Stimulated activated CD4-positive, alpha-beta T cell treated with anti-CD3 and anti-CD28 coated beads, Interleukin-2, amount 100 ng/mL, for 48 hours (primary cell): Measurements from ENCODE around the gene PTEN.

Source experiments
- DNase-seq, 2 donors: peaks; one replicate each; pipeline ENCODE4 v3.0.0-alpha.2; 2020

PTEN gene

DNA sequence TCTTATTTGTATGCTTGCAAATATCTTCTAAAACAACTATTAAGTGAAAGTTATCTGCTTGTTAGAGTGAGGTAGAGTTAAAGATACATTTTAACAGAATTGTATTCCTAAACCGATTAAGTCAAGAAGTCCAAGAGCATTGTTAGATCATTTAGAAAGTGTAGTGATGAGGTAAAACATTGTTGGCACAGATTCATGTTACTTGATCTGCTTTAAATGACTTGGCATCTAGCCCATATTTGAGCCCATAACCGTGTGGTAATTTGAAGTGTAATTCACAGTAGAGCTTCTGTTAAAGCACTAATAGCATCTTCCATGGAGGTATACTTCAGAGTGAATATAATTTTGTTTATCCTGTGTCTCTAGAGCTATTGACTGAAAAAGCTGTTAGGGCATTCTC lies 62.1 kb downstream of the PTEN start:
- DNase-seq, result no peak

DNA sequence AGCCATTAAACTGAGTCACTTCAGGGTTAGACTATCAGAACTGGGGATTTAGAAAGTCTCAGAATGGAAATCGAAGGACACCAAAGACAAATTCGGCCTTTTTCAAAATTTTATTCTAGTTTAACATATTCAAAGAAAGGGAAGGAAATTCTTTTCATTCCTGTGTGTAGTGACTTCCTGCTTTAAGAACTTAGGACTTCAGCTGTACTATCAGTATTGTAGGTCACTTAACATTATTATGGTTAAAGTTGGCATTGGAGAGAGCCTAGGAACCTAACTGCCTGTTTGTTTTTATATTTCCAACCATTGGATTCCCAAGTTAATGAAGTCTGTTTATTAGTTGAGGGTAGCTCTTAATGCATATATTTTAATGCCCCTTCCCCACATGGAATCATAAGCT lies 63.7 kb downstream of the PTEN start:
- DNase-seq, result no peak

DNA sequence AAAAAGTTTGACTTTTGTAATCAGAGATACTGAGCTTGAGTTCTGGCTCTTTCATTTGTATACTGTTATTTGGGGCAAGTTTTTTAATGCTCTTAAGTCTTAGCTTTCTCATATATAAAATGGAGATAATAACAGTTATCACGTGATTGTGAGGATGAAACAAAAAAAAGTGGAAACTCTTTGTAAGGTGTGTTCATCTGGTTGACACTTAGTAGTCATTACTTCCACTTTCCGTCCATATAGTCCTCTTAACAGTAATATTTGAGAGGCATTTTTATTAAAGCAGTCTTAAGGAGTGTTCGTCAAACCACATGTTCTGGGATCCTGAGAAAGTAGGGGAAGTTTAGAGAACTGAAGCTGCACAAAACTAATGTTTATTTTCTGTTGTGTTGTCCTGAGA lies 65.6 kb downstream of the PTEN start:
- no peak for DNase-seq

DNA sequence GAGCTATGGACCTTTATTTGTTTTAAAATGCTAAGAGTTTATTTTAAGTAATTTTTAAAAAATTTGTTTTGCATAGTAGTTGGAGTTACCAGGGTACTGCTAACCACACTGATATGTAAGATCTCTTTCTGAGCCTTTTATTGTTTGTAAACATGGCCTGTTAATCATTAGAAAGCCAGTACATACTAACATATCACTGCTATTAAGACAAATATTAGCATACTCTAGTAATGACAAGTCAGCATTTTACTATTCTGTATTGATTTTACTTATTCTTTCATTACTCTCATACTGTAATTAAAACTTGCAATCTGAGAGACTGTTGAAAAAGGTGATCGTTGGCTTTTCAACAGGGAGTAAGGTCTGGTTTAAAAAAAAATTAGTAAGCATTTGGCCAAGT lies 66.7 kb downstream of the PTEN start:
- no peak for DNase-seq

DNA sequence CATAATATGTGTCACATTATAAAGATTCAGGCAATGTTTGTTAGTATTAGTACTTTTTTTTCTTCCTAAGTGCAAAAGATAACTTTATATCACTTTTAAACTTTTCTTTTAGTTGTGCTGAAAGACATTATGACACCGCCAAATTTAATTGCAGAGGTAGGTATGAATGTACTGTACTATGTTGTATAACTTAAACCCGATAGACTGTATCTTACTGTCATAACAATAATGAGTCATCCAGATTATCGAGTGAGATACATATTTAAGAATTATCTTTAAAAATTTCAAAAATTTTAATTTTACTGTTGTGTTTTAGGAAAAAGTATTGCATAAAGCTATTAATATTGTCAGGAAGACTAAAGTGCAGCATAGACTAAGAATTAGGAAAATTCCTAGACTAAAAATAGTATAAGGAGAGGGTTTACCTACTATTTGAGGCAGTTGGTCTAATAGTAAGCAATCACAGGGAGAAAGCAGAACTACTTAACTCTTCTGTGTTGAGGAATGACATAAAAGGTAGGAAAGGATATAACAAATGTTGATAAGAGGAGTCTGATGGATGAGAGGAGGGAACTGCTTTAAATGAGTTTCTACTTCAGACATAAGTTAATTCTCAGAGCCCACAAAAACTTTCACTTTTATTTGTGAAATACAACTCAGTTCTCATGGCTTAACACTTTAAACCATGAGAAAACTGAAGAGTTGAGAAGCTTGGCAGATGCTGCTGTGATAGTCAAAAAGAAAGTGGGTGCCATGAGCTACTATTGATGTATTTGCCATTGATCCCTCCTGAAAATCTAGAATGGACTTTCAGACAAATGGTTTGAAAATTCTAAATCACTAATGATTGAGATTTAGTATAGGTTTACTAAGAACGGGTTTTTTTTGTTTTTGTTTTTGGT lies 67.8 kb downstream of the PTEN start:
- no peak for DNase-seq

DNA sequence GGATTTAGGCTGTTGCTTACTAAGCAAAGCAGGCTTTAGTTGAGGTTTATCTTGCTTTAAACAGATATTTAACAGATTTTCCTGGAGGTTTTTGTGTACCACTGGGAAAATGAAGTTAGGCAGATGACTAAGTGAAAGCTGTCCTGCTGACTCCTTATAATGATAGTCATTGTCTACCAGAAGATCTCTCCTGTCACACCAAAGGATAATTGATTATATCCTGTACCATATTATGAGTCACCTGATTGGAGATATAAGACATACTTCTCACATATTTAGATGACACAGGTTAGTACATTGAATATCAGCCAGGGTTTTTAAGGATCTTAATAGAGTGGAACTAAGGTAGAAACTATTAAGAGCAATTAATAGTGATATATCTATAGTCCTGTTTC lies 68.4 kb downstream of the PTEN start:
- DNase-seq, result no peak

- DNase-seq, result no peak
Measured at GRCh38 chr10:87935290-87936141, 72.1 kb downstream of the PTEN start.

DNA sequence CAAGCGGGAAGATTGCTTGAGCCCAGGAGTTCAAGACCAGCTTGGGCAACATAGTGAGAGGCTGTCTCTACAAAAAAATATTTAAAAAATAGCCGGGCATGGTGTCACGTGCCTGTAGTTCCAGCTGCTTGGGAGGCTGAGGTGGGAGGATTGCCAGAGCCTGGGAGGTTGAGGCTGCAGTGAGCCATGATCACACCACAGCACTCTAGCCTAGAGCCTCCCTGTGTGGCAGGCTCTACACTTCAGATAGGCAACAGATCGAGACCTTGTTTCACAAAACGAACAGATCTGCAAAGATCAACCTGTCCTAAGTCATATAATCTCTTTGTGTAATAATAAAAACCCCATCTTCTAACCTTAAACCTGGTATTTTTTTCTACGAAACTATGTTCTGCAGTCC lies 76.8 kb downstream of the PTEN start:
- no peak for DNase-seq

DNA sequence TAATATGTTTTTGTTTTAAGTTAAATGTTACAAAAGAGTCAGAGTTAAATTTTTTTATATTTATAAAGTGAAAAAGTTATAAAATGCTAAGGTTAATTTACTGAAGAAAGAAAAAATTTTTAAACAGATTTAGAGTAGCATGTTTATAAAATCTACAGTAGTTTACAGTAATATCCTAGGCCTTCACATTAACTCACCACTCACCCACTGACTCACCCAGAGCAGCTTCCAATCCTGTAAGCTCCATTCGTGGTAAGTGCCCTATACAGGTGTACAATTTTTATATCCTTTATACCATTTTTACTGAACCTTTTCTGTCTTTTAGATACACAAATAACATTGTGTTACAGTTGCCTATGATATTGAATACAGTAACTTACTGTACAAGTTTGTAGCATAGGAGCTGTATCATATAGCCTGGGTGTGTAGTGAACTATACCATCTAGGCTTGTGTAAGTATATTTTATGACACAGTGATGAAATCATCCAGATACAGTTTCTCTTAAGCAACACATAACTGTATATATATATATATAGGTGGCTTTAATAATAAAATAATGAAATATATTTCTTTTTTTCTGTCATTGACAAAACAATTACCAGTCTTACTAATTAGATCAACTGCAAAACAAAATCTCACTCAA lies 79.6 kb downstream of the PTEN start:
- no peak for DNase-seq

- no peak for DNase-seq
Measured at GRCh38 chr10:87945984-87946383, 82.6 kb downstream of the PTEN start.

- DNase-seq, result no peak
Measured at GRCh38 chr10:87952612-87953011, 89.2 kb downstream of the PTEN start.

DNA sequence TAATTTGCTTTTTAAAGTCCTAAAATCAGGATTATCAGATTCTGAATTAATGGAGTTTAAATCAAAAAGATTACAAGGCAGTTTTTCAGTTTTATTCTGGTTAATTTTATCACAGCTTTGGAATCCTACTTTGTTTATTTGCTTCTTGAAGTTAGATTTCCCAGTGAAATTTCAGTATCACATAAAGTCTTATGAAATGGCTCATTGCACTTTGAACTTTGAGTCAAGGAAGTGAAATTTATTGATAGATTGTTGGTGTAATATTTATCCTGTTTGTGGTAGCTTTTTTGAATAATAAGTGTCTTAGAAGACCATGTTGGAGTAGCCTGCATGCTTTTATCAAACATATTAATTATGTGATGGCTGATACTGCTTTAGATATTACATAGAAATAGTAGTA lies 92.6 kb downstream of the PTEN start:
- DNase-seq, result no peak

DNA sequence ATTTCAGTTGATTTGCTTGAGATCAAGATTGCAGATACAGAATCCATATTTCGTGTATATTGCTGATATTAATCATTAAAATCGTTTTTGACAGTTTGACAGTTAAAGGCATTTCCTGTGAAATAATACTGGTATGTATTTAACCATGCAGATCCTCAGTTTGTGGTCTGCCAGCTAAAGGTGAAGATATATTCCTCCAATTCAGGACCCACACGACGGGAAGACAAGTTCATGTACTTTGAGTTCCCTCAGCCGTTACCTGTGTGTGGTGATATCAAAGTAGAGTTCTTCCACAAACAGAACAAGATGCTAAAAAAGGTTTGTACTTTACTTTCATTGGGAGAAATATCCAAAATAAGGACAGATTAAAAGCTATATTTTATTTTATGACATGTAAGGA lies 94.3 kb downstream of the PTEN start:
- no peak for DNase-seq

GRCh38 chr10:87960230-87960629 lies 96.8 kb downstream of the PTEN start:
- DNase-seq, result no peak

DNA sequence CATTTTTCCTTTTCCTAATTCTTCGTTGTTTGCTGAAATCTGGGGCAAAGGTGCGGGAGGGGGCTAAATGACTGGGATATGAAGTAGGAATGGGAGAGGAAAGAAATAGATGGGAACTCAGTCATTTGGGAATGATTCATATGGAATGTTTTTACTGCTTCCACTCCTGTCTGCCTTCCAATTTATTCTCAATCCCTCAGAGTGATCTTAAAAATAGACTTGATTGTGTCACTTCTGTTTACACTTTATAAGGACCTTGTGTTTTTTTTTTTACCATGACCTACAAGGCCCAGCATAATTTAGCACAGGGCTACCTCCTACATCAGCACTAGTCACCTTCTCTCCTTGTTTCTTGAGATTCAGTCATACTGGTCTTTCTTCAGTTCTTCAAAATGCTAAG lies 97.9 kb downstream of the PTEN start:
- DNase-seq, result no peak

GRCh38 chr10:87966459-87966858 lies 103.0 kb downstream of the PTEN start:
- no peak for DNase-seq

DNA sequence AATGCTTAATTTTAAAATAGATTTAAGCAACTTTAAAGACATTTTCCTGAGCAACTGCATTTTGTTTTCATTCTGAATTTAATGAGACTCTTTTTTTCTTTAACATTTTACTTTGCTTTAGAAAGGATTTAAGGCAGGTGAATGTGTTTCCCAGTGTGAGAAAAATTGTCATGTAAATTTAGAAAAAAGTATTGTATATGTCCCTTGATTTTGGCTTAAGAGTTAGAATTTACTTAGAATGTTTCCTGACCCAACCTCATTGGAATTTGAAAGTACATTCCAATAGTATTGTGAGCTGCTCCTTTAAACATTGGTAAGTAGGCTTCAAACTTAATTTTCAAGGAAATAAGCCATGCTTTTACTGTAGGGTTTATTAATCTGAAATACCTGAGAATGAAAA lies 110.2 kb downstream of the PTEN start:
- DNase-seq, result no peak

DNA sequence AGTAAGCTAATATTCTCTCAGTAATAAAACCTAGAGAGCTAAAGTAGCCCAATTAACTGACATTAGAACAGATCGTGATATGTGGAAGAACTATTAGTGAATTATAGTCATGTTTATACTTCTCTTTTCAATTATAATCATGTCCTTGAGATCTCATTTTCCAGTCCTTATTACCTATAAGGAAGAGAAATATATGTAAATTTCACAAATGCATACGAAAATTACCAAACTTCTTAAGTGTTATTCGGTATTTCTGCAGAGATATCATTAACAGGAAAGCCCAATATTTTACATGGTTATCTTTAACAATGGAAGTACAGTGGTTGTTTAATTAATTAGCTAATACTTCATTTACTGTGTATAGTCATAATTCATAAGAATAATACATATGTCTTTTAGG lies 110.7 kb downstream of the PTEN start:
- no peak for DNase-seq

GRCh38 chr10:87974769-87975168 lies 111.3 kb downstream of the PTEN start:
- DNase-seq, result no peak

GRCh38 chr10:87976101-87976743 lies 112.8 kb downstream of the PTEN start:
- DNase-seq, result no peak

DNA sequence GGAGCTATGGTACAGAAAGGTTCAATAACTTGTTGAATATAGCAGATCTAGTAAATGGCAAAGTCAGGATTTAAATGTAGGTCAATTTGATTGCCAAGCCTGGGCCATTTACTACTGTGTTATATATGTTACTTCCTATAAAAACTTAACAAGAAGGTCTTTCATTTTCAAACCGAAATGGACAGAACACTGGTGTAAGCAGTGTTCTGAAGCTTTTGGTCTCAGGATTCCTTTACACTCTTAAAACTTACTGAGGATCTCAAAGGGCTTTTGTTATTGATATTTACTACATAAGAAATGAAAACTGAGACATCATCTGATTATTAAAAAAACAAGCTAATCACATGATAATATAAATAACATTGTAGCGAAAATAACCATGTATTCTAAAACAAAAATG lies 114.7 kb downstream of the PTEN start:
- no peak for DNase-seq

DNA sequence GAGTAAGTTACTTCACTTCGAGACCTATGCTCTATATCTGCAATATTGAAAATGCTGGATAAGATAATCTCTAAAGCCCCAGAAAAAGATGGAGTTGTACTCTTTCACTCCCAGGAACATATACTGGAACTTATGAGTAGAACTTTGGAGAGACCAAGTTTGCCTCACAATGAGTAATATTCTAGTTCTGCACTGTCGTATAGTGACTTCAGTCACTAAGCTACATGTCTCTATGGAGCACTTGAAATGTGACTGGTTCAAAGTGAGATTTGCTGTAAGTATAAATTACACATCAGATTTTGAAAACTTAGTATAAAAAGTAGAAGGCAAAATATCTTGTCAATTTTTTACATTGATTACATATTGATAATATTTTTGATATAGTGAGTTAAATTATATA lies 116.4 kb downstream of the PTEN start:
- DNase-seq, result no peak

GRCh38 chr10:87983716-87984115 lies 120.3 kb downstream of the PTEN start:
- DNase-seq, result no peak
